22Rv1 (cell line): ENCODE data around the gene CCDC116.
"Not testable (repeated sequence)": the region's sequence is repeated elsewhere in the genome, so short reads cannot be mapped to it uniquely, and the experiment has no call there.

Source experiments
- CTCF ChIP-seq: fragments of 450-650 bp; IDR thresholded peaks from 2 replicates; pipeline ENCODE4 v1.5.1; 2017; ENCODE audit warnings: mild to moderate bottlenecking
- ZFX ChIP-seq: fragments of 450-650 bp; IDR thresholded peaks from 2 replicates; pipeline ENCODE4 v1.6.1; 2017; ENCODE audit warnings: antibody characterized with exemption, borderline replicate concordance

- not testable (repeated sequence) for TF ChIP-seq CTCF, ZFX
Observed at GRCh38 chr22:21678842-21679241, 46.3 kb downstream of the CCDC116 start.
